Regular cardiac myocyte (primary cell): Measurements from ENCODE around the gene FUT2. TPM values are rescaled to one million over a fixed set of nuclear protein-coding genes. Genes with fewer than 3 reads are reported as not detected.

Source experiments
- total RNA-seq: library from RNA; depleted of rRNA; stranded (reverse); fragments of >200 nt; gene quantifications from 2 replicates; pipeline ENCODE4 v1.2.3, GENCODE V29; 2014

The FUT2 gene
- total RNA-seq, result not detected in 2 replicates

GRCh38 chr19:48695743-48696352, at the start of gene FUT2:
TSS of gene FUT2 (plus strand) at chr19:48695971. CDS start at chr19:48702957, 6,986 bp downstream.

GRCh38 chr19:48646001-48646721, 49.6 kb upstream of the FUT2 start, which contains the start of gene CA11:
TSS of gene CA11 (minus strand) at chr19:48646187. CDS start at chr19:48645632, 555 bp downstream.

GRCh38 chr19:48672994-48673393, 22.8 kb upstream of the FUT2 start, which contains the start of gene NTN5:
TSS of gene NTN5 (minus strand) at chr19:48673017. CDS start at chr19:48670986, 2,031 bp downstream.

GRCh38 chr19:48719263-48720171, 23.7 kb downstream of the FUT2 start, which contains the start of gene MAMSTR:
TSS of gene MAMSTR (minus strand) at chr19:48719725. CDS start at chr19:48719031, 694 bp downstream.

GRCh38 chr19:48740164-48740972, 44.6 kb downstream of the FUT2 start, which contains the start of gene RASIP1:
TSS of gene RASIP1 (minus strand) at chr19:48740610. CDS start at chr19:48740282, 328 bp downstream.

GRCh38 chr19:48746738-48747575, 51.2 kb downstream of the FUT2 start, which contains the start of gene IZUMO1:
TSS of gene IZUMO1 (minus strand) at chr19:48746909. CDS start at chr19:48745859, 1,050 bp downstream.

GRCh38 chr19:48752496-48753365, 57.0 kb downstream of the FUT2 start, which contains the start of gene FUT1:
TSS of gene FUT1 (minus strand) at chr19:48752641. CDS start at chr19:48751281, 1,360 bp downstream.

GRCh38 chr19:48755084-48755641, 59.4 kb downstream of the FUT2 start, which contains the start of gene FGF21:
TSS of gene FGF21 (plus strand) at chr19:48755524. CDS start at chr19:48756237, 713 bp downstream.

Other genes starting within 250 kb of the FUT2 start
- 20.9 and 61.7 TPM in 2 replicates for gene GRWD1, start 250.0 kb upstream of the FUT2 start, total RNA-seq
- 0.28 and 0.38 TPM in 2 replicates for gene KCNJ14, start 240.4 kb upstream of the FUT2 start, total RNA-seq
- 18.6 and 50.0 TPM in 2 replicates for gene CYTH2, start 226.6 kb upstream of the FUT2 start, total RNA-seq
- gene LMTK3, start 184.1 kb upstream of the FUT2 start, total RNA-seq, result not detected in 2 replicates
- 0.28 TPM in 1 of 2 replicates, not detected in the other for gene SULT2B1, start 143.8 kb upstream of the FUT2 start, total RNA-seq
- gene SPACA4, start 89.2 kb upstream of the FUT2 start, total RNA-seq, result not detected in 2 replicates
- 0.56 and 0.58 TPM in 2 replicates for gene FAM83E, start 80.9 kb upstream of the FUT2 start, total RNA-seq
- gene RPL18, start 76.8 kb upstream of the FUT2 start, total RNA-seq, result 2,069 and 2,218 TPM in 2 replicates
- 5.1 and 6.9 TPM in 2 replicates for gene SPHK2, start 76.5 kb upstream of the FUT2 start, total RNA-seq
- 1.3 and 6.2 TPM in 2 replicates for gene DBP, start 58.6 kb upstream of the FUT2 start, total RNA-seq
- 0.58 and 2.5 TPM in 2 replicates for gene CA11, start 49.8 kb upstream of the FUT2 start, total RNA-seq
- gene NTN5, start 23.0 kb upstream of the FUT2 start, total RNA-seq, result 0.28 TPM in 1 of 2 replicates, not detected in the other
- 0.19 and 0.28 TPM in 2 replicates for gene MAMSTR, start 23.8 kb downstream of the FUT2 start, total RNA-seq
- gene RASIP1, start 44.6 kb downstream of the FUT2 start, total RNA-seq, result 0.58 and 0.85 TPM in 2 replicates
- gene IZUMO1, start 50.9 kb downstream of the FUT2 start, total RNA-seq, result not detected in 2 replicates
- gene FUT1, start 56.7 kb downstream of the FUT2 start, total RNA-seq, result under 0.01 and 0.58 TPM in 2 replicates
- not detected in 2 replicates for gene FGF21, start 59.6 kb downstream of the FUT2 start, total RNA-seq
- gene BCAT2, start 115.1 kb downstream of the FUT2 start, total RNA-seq, result 27.9 and 48.3 TPM in 2 replicates
- gene HSD17B14, start 140.5 kb downstream of the FUT2 start, total RNA-seq, result 0.38 and 2.5 TPM in 2 replicates
- 5.6 and 10.4 TPM in 2 replicates for gene PLEKHA4, start 172.6 kb downstream of the FUT2 start, total RNA-seq
- 41.6 and 98.9 TPM in 2 replicates for gene PPP1R15A, start 176.4 kb downstream of the FUT2 start, total RNA-seq
- gene TULP2, start 202.8 kb downstream of the FUT2 start, total RNA-seq, result not detected in 2 replicates
- gene NUCB1, start 204.3 kb downstream of the FUT2 start, total RNA-seq, result 93.0 and 130 TPM in 2 replicates
- 0.38 and 0.56 TPM in 2 replicates for gene DHDH, start 237.7 kb downstream of the FUT2 start, total RNA-seq